ENCODE data around the gene PIK3IP1. TPM values are rescaled to one million over a fixed set of nuclear protein-coding genes. Genes with fewer than 3 reads are reported as not detected.

Gene PIK3IP1
- total and polyA plus RNA-seq, 2 donors (not counting 3 experiments of a cell fraction or from before 2014, with no cell fraction given), result 7.7 to 13.2 TPM

GRCh38 chr22:31282748-31283468 lies 9.4 kb downstream of the PIK3IP1 start:
- DNase-seq (ENCODE audit: low read depth, low spot score), result no peak
- H3K9ac ChIP-seq (replicated peaks; ENCODE audit: extremely low read depth, insufficient read depth, low read length), result no peak overlapping the region
- no peak overlapping the region for H3K4me3 ChIP-seq (replicated peaks in 1 of 3; ENCODE audit: insufficient read depth in 1 of 3, low read depth in 1 of 3, low read length in 3 of 3)
- peaks cover 0 to 38% of the 10 kb centered on the region in 2 experiments for H3K36me3 ChIP-seq (ENCODE audit: control insufficient read depth in 2 of 2, extremely low read depth in 1 of 2, insufficient read depth in 2 of 2, low read length in 2 of 2)
- dilution Hi-C loops (cut with MboI; ENCODE audit: extremely low pct_ligation_motif_present, low sequenced_read_pairs), result no loop called here
- no peak overlapping the region for H3K27ac ChIP-seq (ENCODE audit: insufficient read depth, low read depth, low read length)
- FAIRE-seq, result no peak
- H3K9me1 ChIP-seq (replicated peaks; ENCODE audit: control insufficient read depth, extremely low read depth, insufficient read depth, low read length), result no peaks in the 10 kb centered on the region
- ChIA-PET POLR2A (interaction anchor here (1.7 kb wide), 1 partner anchor 10 kb away, joined by 3 read pairs; no protein-coding TSS in a partner anchor), CTCF (interaction anchor here (1.0 to 3.9 kb wide), 4 partner anchors 10 to 30 kb away, joined by 3 to 24 read pairs (median 14); no protein-coding TSS in a partner anchor)
- intact Hi-C loops (cut with micrococcal nuclease), result no loop called here
- no peaks in the 10 kb centered on the region for H3K79me2 ChIP-seq (ENCODE audit: control insufficient read depth, insufficient read depth, low read length)
- TF ChIP-seq EZH2 (IDR thresholded peaks at IDR 0.05; ENCODE audit: borderline replicate concordance, low read depth, low read length, severe bottlenecking) (no peak), JUN (IDR thresholded peaks at IDR 0.05; ENCODE audit: borderline replicate concordance, insufficient read depth, insufficient read length, low read depth) (no peak), CTCF (IDR thresholded peaks at IDR 0.05; ENCODE audit: extremely low read depth in 1 of 2, insufficient read depth in 1 of 2, low read depth in 1 of 2, low read length in 2 of 2) (no peak), FOS (IDR thresholded peaks at IDR 0.05; ENCODE audit: borderline replicate concordance, insufficient read depth, low read length) (no peak), GATA2 (IDR thresholded peaks at IDR 0.05; ENCODE audit: insufficient read depth, insufficient read length, low read depth, low read length) (no peak), MAX (IDR thresholded peaks at IDR 0.05; ENCODE audit: insufficient read depth, insufficient read length) (no peak), POLR2AphosphoS5 (IDR thresholded peaks at IDR 0.05; ENCODE audit: insufficient read depth, low read depth, low read length) (no peak), MYC (IDR thresholded peaks at IDR 0.05; ENCODE audit: low read depth, low read length) (no peak), POLR2A (IDR thresholded peaks at IDR 0.05; ENCODE audit: low read depth, low read length) (no peak)
- H2AFZ ChIP-seq (ENCODE audit: low read depth, low read length), result no peak overlapping the region
- H3K4me1 ChIP-seq (ENCODE audit: control insufficient read depth, extremely low read depth, insufficient read depth, low read length), result peaks cover 16% of the 10 kb centered on the region
- H3K4me2 ChIP-seq (ENCODE audit: insufficient read depth, low read length), result no peak overlapping the region
- H3K9me3 ChIP-seq (replicated peaks; ENCODE audit: control insufficient read depth, insufficient read depth, low read length), result no peaks in the 10 kb centered on the region
- no TSS peak for BruUV-seq (replicated peaks)
- no peaks in the 10 kb centered on the region for H3K27me3 ChIP-seq (ENCODE audit: control insufficient read depth in 2 of 2, insufficient read depth in 2 of 2, low read length in 2 of 2)
- H4K20me1 ChIP-seq (replicated peaks; ENCODE audit: control insufficient read depth, extremely low read depth, insufficient read depth, low read length), result no peaks in the 10 kb centered on the region
